B cell (primary cell): ENCODE measurements around the gene ZFP62. TPM values are rescaled to one million over a fixed set of nuclear protein-coding genes. Genes with fewer than 3 reads are reported as not detected.

ENCODE experiments used
- ATAC-seq: fragments of 200-7000 bp; cut with Tn5 transposase; one replicate; pipeline ENCODE4 v1.10.0; 2021; ENCODE audit warnings: low read depth, mild to moderate bottlenecking, moderate number of reproducible peaks, moderate library complexity
- CTCF ChIA-PET: fragments of 350-600 bp; sonication (Branson Sonifier 250); formaldehyde crosslinking; loops from one replicate; lab custom pipeline; 2021; ENCODE audit warnings: antibody characterized with exemption, inconsistent platforms; lab: Charles Lee
- POLR2A ChIA-PET: fragments of 350-600 bp; sonication (Branson Sonifier 250); formaldehyde crosslinking; loops from one replicate; lab custom pipeline; 2021; ENCODE audit warnings: antibody characterized with exemption; lab: Charles Lee
- DNase-seq: peaks from one replicate; pipeline ENCODE4 v3.0.0; 2013
- H2AFZ ChIP-seq: 2 replicates; pipeline ENCODE4 v1.6.1; 2012; ENCODE audit warnings: mild to moderate bottlenecking, low read depth, low read length; ENCODE audit not compliant: insufficient read depth, poor library complexity, severe bottlenecking
- H3K27ac ChIP-seq, 2 donors: 1 replicate in 1 of 2; 2 replicates in 1 of 2; pipeline ENCODE4 v1.5.1; 2012 to 2013; ENCODE audit warnings: low read length in 2 of 2, mild to moderate bottlenecking in 2 of 2, moderate library complexity in 1 of 2
- H3K27me3 ChIP-seq, 4 experiments: fragments of 200-600 bp in 1 of 4; sonication (generic) in 1 of 4; replicated peaks in 1 of 4; 1 replicate in 2 of 4; 2 replicates in 2 of 4; pipeline versions ENCODE4 v1.6.1 to v1.7.0; 2013 to 2016; ENCODE audit warnings: low read length in 3 of 4, mild to moderate bottlenecking in 2 of 4, mixed read lengths in 1 of 4, moderate library complexity in 1 of 4; ENCODE audit not compliant: insufficient read depth in 4 of 4, control insufficient read depth in 3 of 4; ENCODE audit errors: control extremely low read depth in 1 of 4
- H3K36me3 ChIP-seq, 2 experiments: replicated peaks in 1 of 2; 1 replicate in 1 of 2; 2 replicates in 1 of 2; pipeline versions ENCODE4 v1.6.1 to v1.7.1; 2013; ENCODE audit warnings: low read length in 1 of 2; ENCODE audit not compliant: insufficient read depth in 2 of 2, control insufficient read depth in 1 of 2; ENCODE audit errors: control extremely low read depth in 1 of 2, extremely low read depth in 1 of 2
- H3K4me1 ChIP-seq, 2 donors: fragments of 200-600 bp in 1 of 2; sonication (generic) in 1 of 2; 1 replicate in 1 of 2; 2 replicates in 1 of 2; pipeline versions ENCODE4 v1.5.1 to v1.6.1; 2013 to 2017; ENCODE audit warnings: low read length in 2 of 2; ENCODE audit not compliant: control insufficient read depth in 2 of 2, insufficient read depth in 2 of 2
- H3K4me2 ChIP-seq: replicated peaks from 2 replicates; pipeline ENCODE3; 2012; ENCODE audit warnings: mild to moderate bottlenecking, low read depth, low read length; ENCODE audit not compliant: poor library complexity, severe bottlenecking
- H3K4me3 ChIP-seq, 5 experiments: fragments of 200-600 bp in 1 of 5; sonication (generic) in 1 of 5; 1 replicate in 3 of 5; 2 replicates in 2 of 5; pipeline versions ENCODE4 v1.5.1 to v1.7.0; 2011 to 2016; ENCODE audit warnings: low read length in 4 of 5, mild to moderate bottlenecking in 4 of 5, low read depth in 2 of 5, control low read depth in 1 of 5, moderate library complexity in 1 of 5; ENCODE audit not compliant: insufficient read depth in 1 of 5; ENCODE audit errors: control extremely low read depth in 1 of 5, extremely low read depth in 1 of 5
- H3K79me2 ChIP-seq: fragments of 200-600 bp; sonication (generic); one replicate; pipeline ENCODE4 v1.6.0; 2016; ENCODE audit warnings: low read length; ENCODE audit not compliant: control insufficient read depth, insufficient read depth
- H3K9ac ChIP-seq: fragments of 200-600 bp; sonication (generic); 2 replicates; pipeline ENCODE4 v1.6.1; 2017; ENCODE audit warnings: mild to moderate bottlenecking, low read length, moderate library complexity
- H3K9me3 ChIP-seq, 3 donors: one replicate each; pipeline versions ENCODE4 v1.6.1 to v1.7.1; 2013; ENCODE audit warnings: low read length in 2 of 3; ENCODE audit not compliant: control insufficient read depth in 2 of 3, insufficient read depth in 1 of 3; ENCODE audit errors: control extremely low read depth in 1 of 3
- H4K20me1 ChIP-seq: 2 replicates; pipeline ENCODE4 v1.6.0; 2012; ENCODE audit warnings: mild to moderate bottlenecking, low read length; ENCODE audit not compliant: insufficient read depth, control insufficient read depth, poor library complexity, severe bottlenecking
- H3K27ac Mint-ChIP-seq: one replicate; pipeline ENCODE4 v1.8.0; 2021; ENCODE audit warnings: mixed read lengths
- H3K27me3 Mint-ChIP-seq: one replicate; pipeline ENCODE4 v1.8.0; 2021; ENCODE audit warnings: mixed read lengths
- H3K4me1 Mint-ChIP-seq: one replicate; pipeline ENCODE4 v1.8.0; 2021; ENCODE audit warnings: mixed read lengths
- H3K4me3 Mint-ChIP-seq: one replicate; pipeline ENCODE4 v1.8.0; 2021; ENCODE audit warnings: mixed read lengths
- H3K9me3 Mint-ChIP-seq: one replicate; pipeline ENCODE4 v1.8.0; 2022; ENCODE audit warnings: mixed read lengths; ENCODE audit not compliant: insufficient read depth
- EZH2 ChIP-seq: IDR thresholded peaks from 2 replicates; pipeline ENCODE4 v1.6.1; 2012; ENCODE audit warnings: borderline replicate concordance, low read depth, mild to moderate bottlenecking, moderate library complexity, low read length; ENCODE audit not compliant: insufficient read depth, poor library complexity, severe bottlenecking
- WGBS: methylation state at CpG from one replicate; pipeline ENCODE4 v1.1.5; 2013; ENCODE audit warnings: missing lambda C conversion rate; ENCODE audit not compliant: insufficient coverage; 5-methylcytosine and 5-hydroxymethylcytosine counted together
- intact Hi-C: fragments of 100-400 bp; cut with micrococcal nuclease; formaldehyde crosslinking; loops from one replicate; pipeline ENCODE4 v1.10.0; 2022
- polyA plus RNA-seq: library from polyadenylated mRNA; depleted of rRNA; stranded (reverse); fragments of >200 nt; gene quantifications from 2 replicates; pipeline ENCODE4 v1.2.3, GENCODE V29; 2012
- total RNA-seq, 2 donors: library from RNA; stranded (reverse); fragments of 120-200 nt in 1 of 2; gene quantifications; 1 replicate in 1 of 2; 2 replicates in 1 of 2; pipeline versions ENCODE4 v1.2.3 to v1.2.4, GENCODE V29; 2013 to 2022
- TF ChIP-seq, protein P1 (sequence below): fragments of 200-600 bp; IDR thresholded peaks from one replicate; pipeline ENCODE4 v1.8.0; 2022; ENCODE audit warnings: antibody characterized with exemption, mild to moderate bottlenecking

The ZFP62 gene
- total and polyA plus RNA-seq, 2 donors (not counting 1 experiment from before 2014, with no cell fraction given), result 19.1 to 61.8 TPM

DNA sequence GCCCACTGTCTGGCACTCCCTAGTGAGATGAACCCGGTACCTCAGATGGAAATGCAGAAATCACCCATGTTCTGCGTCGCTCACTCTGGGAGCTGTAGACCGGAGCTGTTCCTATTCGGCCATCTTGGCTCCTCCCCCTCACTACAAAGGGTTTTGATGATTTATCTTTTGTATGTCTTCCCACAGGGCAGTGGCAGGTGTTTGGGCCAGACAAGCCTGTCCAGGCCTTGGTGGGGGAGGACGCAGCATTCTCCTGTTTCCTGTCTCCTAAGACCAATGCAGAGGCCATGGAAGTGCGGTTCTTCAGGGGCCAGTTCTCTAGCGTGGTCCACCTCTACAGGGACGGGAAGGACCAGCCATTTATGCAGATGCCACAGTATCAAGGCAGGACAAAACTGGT lies 47.3 kb upstream of the ZFP62 start:
- Histone ChIP-seq H3K4me3 (no peak overlapping the region), H3K27me3 (peaks cover 0 to 7% (median 6%) of the 10 kb centered on the region in 4 experiments), H2AFZ (no peak overlapping the region), H3K4me2 (no peak overlapping the region), H3K36me3 (no peaks in the 10 kb centered on the region), H3K9me3 (no peaks in the 10 kb centered on the region), H4K20me1 (no peaks in the 10 kb centered on the region), H3K79me2 (no peaks in the 10 kb centered on the region), H3K9ac (no peak overlapping the region), H3K27ac (no peak overlapping the region), H3K4me1 (no peaks in the 10 kb centered on the region)
- ChIA-PET CTCF (no interaction called here), POLR2A (no interaction called here)
- WGBS, result 98% methylated on average over 4 of the region's 9 CpGs
- H3K4me1 Mint-ChIP-seq, result no peaks in the 10 kb centered on the region
- no peak overlapping the region for H3K4me3 Mint-ChIP-seq
- no peak for DNase-seq
- TF ChIP-seq, protein P1, sequence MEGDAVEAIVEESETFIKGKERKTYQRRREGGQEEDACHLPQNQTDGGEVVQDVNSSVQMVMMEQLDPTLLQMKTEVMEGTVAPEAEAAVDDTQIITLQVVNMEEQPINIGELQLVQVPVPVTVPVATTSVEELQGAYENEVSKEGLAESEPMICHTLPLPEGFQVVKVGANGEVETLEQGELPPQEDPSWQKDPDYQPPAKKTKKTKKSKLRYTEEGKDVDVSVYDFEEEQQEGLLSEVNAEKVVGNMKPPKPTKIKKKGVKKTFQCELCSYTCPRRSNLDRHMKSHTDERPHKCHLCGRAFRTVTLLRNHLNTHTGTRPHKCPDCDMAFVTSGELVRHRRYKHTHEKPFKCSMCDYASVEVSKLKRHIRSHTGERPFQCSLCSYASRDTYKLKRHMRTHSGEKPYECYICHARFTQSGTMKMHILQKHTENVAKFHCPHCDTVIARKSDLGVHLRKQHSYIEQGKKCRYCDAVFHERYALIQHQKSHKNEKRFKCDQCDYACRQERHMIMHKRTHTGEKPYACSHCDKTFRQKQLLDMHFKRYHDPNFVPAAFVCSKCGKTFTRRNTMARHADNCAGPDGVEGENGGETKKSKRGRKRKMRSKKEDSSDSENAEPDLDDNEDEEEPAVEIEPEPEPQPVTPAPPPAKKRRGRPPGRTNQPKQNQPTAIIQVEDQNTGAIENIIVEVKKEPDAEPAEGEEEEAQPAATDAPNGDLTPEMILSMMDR, result no peak
- TF ChIP-seq EZH2, result no peak
- peaks cover 33% of the 10 kb centered on the region for H3K27me3 Mint-ChIP-seq
- intact Hi-C loops, result no loop called here
- H3K9me3 Mint-ChIP-seq, result no peaks in the 10 kb centered on the region
- ATAC-seq, result no peak
- no peak overlapping the region for H3K27ac Mint-ChIP-seq

DNA sequence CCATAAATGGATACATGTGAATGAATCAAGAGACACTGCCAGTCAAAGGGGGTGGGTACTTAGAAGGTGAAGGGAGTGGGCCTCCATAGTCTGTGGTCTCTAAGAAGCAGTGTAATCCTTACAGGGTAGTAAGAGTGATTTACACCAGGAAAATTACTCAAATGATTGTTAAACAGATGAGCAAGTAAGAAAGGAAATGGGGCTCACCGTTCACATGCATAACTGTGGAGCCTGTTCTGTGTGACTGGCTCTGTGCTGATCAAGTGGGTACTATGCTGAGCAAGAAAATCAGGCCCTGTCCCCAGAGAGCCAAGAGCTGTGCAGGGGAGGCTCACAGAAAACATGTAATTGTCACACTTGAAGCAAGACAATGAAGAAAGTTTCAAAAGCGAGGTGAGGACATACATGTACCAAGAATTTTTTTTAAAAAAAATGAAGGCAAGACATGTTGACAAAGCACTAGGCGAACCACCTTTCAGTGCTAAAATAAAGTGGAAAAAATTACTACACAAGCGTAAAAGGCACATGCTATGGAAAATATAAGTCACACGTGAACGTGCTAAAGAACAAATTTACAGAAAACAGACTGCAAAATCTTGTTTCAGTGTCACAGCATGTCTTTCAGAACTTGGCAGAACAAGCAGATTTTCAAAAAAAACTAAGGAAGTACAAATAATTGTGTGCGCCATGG lies 40.4 kb upstream of the ZFP62 start:
- Mint-ChIP-seq H3K4me1 (peaks cover 2% of the 10 kb centered on the region), H3K9me3 (no peaks in the 10 kb centered on the region)
- DNase-seq, result no peak

More for the DNA sequence above, 40.4 kb upstream of the ZFP62 start:
- H3K4me1 ChIP-seq, result no peaks in the 10 kb centered on the region
- no peak overlapping the region for H3K27ac Mint-ChIP-seq
- WGBS, result 71% methylated on average over 3 of the region's 7 CpGs
- no peaks in the 10 kb centered on the region for H3K27me3 Mint-ChIP-seq
- H3K4me3 Mint-ChIP-seq, result no peak overlapping the region
- intact Hi-C loops, result no loop called here
- ChIA-PET CTCF (no interaction called here), POLR2A (no interaction called here)
- no peaks in the 10 kb centered on the region for H3K79me2 ChIP-seq
- peaks cover 0 to 7% (median 0%) of the 10 kb centered on the region in 3 donors for H3K9me3 ChIP-seq
- no peak overlapping the region for H3K4me3 ChIP-seq
- H3K27ac ChIP-seq, result no peak overlapping the region
- H4K20me1 ChIP-seq, result no peaks in the 10 kb centered on the region
- H3K9ac ChIP-seq, result no peak overlapping the region
- no peaks in the 10 kb centered on the region for H3K36me3 ChIP-seq
- no peak overlapping the region for H3K4me2 ChIP-seq
- H3K27me3 ChIP-seq, result peaks cover 0 to 3% (median 0%) of the 10 kb centered on the region in 4 experiments
- TF ChIP-seq, protein P1, result no peak
- TF ChIP-seq EZH2, result no peak
- ATAC-seq, result no peak
- H2AFZ ChIP-seq, result no peak overlapping the region
